ENCODE results near the gene COL7A1. TPM values are rescaled to one million over a fixed set of nuclear protein-coding genes. Genes with fewer than 3 reads are reported as not detected.

Gene COL7A1
- total and polyA plus RNA-seq, 10 donors, result 8.6 to 144 (median 25.6) TPM

DNA sequence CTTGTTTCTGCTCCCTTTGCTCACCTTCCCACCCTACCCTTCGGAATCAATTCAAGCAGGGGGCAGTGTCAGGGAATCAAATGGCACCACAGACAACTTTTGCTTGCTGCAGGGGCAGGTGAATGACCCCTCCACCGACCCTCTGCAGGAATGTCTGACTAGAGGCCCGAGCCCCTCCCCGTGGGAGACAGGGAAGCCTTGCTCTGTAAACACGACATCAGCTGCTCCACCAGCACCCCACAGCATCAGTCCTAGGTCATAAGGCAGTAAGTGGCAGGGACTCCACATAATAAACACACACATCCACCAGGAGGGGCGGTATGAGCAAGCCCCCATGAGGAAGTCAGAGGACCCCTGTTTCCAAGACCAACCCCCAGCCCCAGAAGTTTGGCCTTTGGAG is 42.2 kb upstream of the COL7A1 start:
- WGBS, 5 donors, result 77 to 86% (median 81%) methylated on average over 6 of the region's 6 CpGs
- intact Hi-C loops (cut with DNase I; ENCODE audit: low total_unique reads), result no loop called here
- peaks cover 0 to 15% (median 7%) of the 10 kb centered on the region in 6 donors for H3K36me3 ChIP-seq
- TF ChIP-seq POLR2A (IDR thresholded peaks at IDR 0.05) (no peak), POLR2AphosphoS5 (IDR thresholded peaks at IDR 0.05) (no peak)
- TF ChIP-seq, protein P1, sequence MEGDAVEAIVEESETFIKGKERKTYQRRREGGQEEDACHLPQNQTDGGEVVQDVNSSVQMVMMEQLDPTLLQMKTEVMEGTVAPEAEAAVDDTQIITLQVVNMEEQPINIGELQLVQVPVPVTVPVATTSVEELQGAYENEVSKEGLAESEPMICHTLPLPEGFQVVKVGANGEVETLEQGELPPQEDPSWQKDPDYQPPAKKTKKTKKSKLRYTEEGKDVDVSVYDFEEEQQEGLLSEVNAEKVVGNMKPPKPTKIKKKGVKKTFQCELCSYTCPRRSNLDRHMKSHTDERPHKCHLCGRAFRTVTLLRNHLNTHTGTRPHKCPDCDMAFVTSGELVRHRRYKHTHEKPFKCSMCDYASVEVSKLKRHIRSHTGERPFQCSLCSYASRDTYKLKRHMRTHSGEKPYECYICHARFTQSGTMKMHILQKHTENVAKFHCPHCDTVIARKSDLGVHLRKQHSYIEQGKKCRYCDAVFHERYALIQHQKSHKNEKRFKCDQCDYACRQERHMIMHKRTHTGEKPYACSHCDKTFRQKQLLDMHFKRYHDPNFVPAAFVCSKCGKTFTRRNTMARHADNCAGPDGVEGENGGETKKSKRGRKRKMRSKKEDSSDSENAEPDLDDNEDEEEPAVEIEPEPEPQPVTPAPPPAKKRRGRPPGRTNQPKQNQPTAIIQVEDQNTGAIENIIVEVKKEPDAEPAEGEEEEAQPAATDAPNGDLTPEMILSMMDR (IDR thresholded peaks at IDR 0.05 in 8 of 11, conservative IDR thresholded peaks at IDR 0.05 in 3 of 11), result no peak
- H3K4me1 ChIP-seq, result peaks cover 10 to 37% (median 27%) of the 10 kb centered on the region in 6 donors
- DNase-seq, result no peak
- no peaks in the 10 kb centered on the region for H3K9me3 ChIP-seq
- H3K4me3 ChIP-seq, result no peak overlapping the region
- peaks cover 0 to 6% (median 0%) of the 10 kb centered on the region in 7 donors for H3K27me3 ChIP-seq (replicated peaks in 1 of 7)
- no peak overlapping the region for H3K27ac ChIP-seq

DNA sequence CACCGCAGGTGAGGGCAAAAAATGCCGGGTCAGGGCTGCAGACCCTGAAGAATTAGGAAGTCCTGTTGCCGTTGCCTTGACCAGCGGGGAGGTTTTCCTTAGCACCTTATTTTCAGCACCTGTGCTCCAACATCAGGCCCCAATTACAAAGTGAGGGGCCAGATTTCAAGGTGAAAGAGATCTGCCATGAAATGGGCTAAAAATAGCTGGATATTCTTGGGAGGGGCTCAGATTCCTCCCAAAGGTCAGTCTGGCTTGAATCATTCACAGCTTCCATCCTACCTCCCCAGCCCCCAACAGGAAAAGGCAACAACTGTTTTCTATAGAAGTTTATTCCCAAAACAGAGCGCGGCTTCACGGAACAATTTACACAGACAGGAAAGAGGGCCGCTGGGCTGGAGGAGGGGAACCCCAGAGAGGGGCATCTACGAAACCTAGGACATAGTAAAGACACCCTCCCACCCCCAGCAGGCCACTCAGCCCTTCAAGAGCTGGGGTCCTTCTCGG is 41.1 kb upstream of the COL7A1 start:
- no peaks in the 10 kb centered on the region for H3K9me3 ChIP-seq
- TF ChIP-seq POLR2A (IDR thresholded peaks at IDR 0.05), result no peak
- TF ChIP-seq, protein P1 (IDR thresholded peaks at IDR 0.05 in 8 of 11, conservative IDR thresholded peaks at IDR 0.05 in 3 of 11), result no peak
- TF ChIP-seq POLR2AphosphoS5 (IDR thresholded peaks at IDR 0.05), result no peak
- peak overlapping the region; percentile 73 to 98 (median 87) for H3K4me3 ChIP-seq
- DNase-seq, result no peak
- H3K27ac ChIP-seq, result peak overlapping the region in 6 of 8 donors; percentile 79 to 88 (median 82)
- H3K27me3 ChIP-seq (replicated peaks in 1 of 7), result peaks cover 0 to 4% (median 0%) of the 10 kb centered on the region in 7 donors
- peaks cover 10 to 37% (median 27%) of the 10 kb centered on the region in 6 donors for H3K4me1 ChIP-seq
- 27 to 45% (median 39%) methylated on average over 8 to 10 of the region's 10 CpGs for WGBS, 5 donors
- intact Hi-C loops (cut with DNase I; ENCODE audit: low total_unique reads), result no loop called here
- H3K36me3 ChIP-seq, result peaks cover 0 to 26% (median 9%) of the 10 kb centered on the region in 6 donors

- Histone ChIP-seq H3K27ac (peak within 1 kb of the TSS; percentile 20 to 88 (median 81)), H3K4me1 (peaks cover 10 to 37% (median 27%) of the 10 kb centered on the region in 6 donors), H3K9me3 (no peaks in the 10 kb centered on the region), H3K36me3 (peaks cover 0 to 34% (median 9%) of the 10 kb centered on the region in 6 donors), H3K4me3 (peak within 1 kb of the TSS; percentile 73 to 98 (median 87)), H3K27me3 (replicated peaks in 1 of 7) (no peaks in the 10 kb centered on the region)
- intact Hi-C loops (cut with DNase I; ENCODE audit: low total_unique reads), result no loop called here
- 0 to 1% (median 1%) methylated on average over 32 to 68 of the region's 68 CpGs for WGBS, 5 donors
- TF ChIP-seq POLR2AphosphoS5 (IDR thresholded peaks at IDR 0.05), result peak; percentile 88 to 92 (median 89)
- TF ChIP-seq POLR2A (IDR thresholded peaks at IDR 0.05), result no peak
- TF ChIP-seq, protein P1 (IDR thresholded peaks at IDR 0.05 in 8 of 11, conservative IDR thresholded peaks at IDR 0.05 in 3 of 11), result peak; percentile 11 to 74 (median 41)
- DNase-seq, result peak; percentile 100
Observed at GRCh38 chr3:48635222-48636021, 40.3 kb upstream of the COL7A1 start, which contains the start of gene SLC26A6. Gene SLC26A6 (minus strand): TSS chr3:48635461. CDS start chr3:48635393, 68 bp downstream.
